ENCODE measurements around the gene TNNT3. TPM values are rescaled to one million over a fixed set of nuclear protein-coding genes. Genes with fewer than 3 reads are reported as not detected.
A peak's percentile ranks its signal among the peaks of the same experiment; 100 is the strongest.

The TNNT3 gene
- total RNA-seq, 2 donors from 2014 or later, result not detected

DNA sequence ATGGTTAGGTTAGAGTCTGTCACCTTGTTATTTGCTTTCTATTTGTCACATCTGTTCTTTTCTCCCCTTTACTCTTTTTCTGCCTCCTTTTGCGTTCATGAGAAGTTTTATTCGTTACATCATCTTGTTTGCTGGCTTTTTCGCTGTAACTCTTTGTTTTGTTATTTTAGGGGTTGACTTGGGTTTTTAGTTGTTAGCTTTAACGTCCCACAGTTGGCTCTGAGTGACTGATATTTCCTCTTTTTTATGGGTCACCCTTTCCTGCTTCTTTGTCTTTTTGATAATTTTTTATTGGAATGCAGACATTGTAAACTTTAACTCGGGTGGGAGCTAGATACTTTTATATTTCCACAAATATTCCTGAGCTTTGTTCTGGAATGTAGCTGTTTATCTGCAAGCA lies 13.3 kb upstream of the TNNT3 start:
- no peaks in the 10 kb centered on the region for H3K9me3 ChIP-seq (ENCODE audit: control insufficient read depth, low read length)
- peak overlapping the region; percentile 14 for H3K27ac Mint-ChIP-seq
- H3K27me3 Mint-ChIP-seq (ENCODE audit: insufficient read depth), result peaks cover 2% of the 10 kb centered on the region

DNA sequence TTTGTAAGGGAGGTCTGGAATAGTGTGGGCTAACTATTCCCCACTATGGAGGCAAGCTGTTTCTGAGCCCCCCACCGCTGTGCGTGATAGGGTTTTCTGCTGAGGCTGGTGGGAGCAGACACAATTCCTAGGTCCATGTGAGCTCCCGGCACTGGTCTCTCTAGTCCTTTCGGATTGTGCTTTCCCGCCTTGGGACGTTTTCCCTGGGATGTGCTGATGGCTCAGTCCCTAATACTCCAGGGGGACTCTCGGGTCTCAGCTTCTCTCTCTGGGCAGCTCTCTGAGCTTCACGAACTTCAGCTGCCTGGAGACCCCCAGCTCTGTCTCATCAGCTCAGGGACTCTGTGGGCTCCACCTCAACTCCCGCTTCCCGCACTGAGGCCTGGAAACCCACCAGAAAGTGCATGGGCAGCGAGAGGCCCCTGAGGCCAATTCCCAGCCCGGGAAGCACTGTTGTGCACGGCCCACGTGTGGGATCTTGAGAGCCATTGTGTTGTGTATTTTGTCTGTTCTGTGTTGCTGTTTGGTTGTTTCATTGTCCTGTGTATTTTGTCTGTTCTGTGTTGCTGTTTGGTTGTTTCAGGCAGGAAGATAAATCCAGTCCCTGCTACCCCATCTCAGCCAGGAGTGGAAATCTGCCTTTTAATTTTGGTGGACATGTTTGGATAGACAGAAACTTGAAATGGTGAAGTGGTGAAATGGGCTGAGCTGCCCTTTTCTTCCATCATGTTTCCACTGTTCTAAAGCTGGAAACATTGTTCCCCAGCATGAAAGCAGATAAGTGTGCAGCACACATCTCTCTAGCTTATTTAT lies 12.7 kb upstream of the TNNT3 start:
- Histone ChIP-seq H3K27ac (ENCODE audit: low read depth, low read length) (no peak overlapping the region), H3K27me3 (ENCODE audit: control insufficient read depth, insufficient read depth, low read length, poor library complexity, severe bottlenecking) (no peaks in the 10 kb centered on the region), H3K36me3 (ENCODE audit: control insufficient read depth, insufficient read depth, low read length) (no peaks in the 10 kb centered on the region), H3K9me3 (ENCODE audit: control insufficient read depth, low read length) (no peaks in the 10 kb centered on the region), H3K4me3 (ENCODE audit: low read length) (no peak overlapping the region), H3K9ac (ENCODE audit: extremely low read depth, low read length, poor library complexity, severe bottlenecking) (no peak overlapping the region), H3K4me1 (ENCODE audit: control insufficient read depth, insufficient read depth, low read length) (no peaks in the 10 kb centered on the region)
- no peak overlapping the region for H3K4me3 Mint-ChIP-seq
- TF ChIP-seq, protein P1, sequence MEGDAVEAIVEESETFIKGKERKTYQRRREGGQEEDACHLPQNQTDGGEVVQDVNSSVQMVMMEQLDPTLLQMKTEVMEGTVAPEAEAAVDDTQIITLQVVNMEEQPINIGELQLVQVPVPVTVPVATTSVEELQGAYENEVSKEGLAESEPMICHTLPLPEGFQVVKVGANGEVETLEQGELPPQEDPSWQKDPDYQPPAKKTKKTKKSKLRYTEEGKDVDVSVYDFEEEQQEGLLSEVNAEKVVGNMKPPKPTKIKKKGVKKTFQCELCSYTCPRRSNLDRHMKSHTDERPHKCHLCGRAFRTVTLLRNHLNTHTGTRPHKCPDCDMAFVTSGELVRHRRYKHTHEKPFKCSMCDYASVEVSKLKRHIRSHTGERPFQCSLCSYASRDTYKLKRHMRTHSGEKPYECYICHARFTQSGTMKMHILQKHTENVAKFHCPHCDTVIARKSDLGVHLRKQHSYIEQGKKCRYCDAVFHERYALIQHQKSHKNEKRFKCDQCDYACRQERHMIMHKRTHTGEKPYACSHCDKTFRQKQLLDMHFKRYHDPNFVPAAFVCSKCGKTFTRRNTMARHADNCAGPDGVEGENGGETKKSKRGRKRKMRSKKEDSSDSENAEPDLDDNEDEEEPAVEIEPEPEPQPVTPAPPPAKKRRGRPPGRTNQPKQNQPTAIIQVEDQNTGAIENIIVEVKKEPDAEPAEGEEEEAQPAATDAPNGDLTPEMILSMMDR (conservative IDR thresholded peaks at IDR 0.05), result no peak
- peaks cover 2% of the 10 kb centered on the region for H3K27me3 Mint-ChIP-seq (ENCODE audit: insufficient read depth)
- H3K9me3 Mint-ChIP-seq, result no peaks in the 10 kb centered on the region
- peaks cover 13% of the 10 kb centered on the region for H3K4me1 Mint-ChIP-seq
- WGBS, 2 experiments (ENCODE audit: insufficient coverage in 1 of 2, insufficient read length in 1 of 2), result 85% methylated on average over 11 to 14 of the region's 14 CpGs
- no peaks in the 10 kb centered on the region for H3K36me3 Mint-ChIP-seq (ENCODE audit: low read depth)
- H3K27ac Mint-ChIP-seq, result peak overlapping the region; percentile 14
- peak; percentile 62 for DNase-seq

More for the DNA sequence above, 13.3 kb upstream of the TNNT3 start:
- no peak overlapping the region for H3K4me3 Mint-ChIP-seq
- Histone ChIP-seq H3K9ac (ENCODE audit: extremely low read depth, low read length, poor library complexity, severe bottlenecking) (no peak overlapping the region), H3K4me3 (ENCODE audit: low read length) (no peak overlapping the region), H3K27me3 (ENCODE audit: control insufficient read depth, insufficient read depth, low read length, poor library complexity, severe bottlenecking) (no peaks in the 10 kb centered on the region), H3K4me1 (ENCODE audit: control insufficient read depth, insufficient read depth, low read length) (no peaks in the 10 kb centered on the region), H3K36me3 (ENCODE audit: control insufficient read depth, insufficient read depth, low read length) (no peaks in the 10 kb centered on the region), H3K27ac (ENCODE audit: low read depth, low read length) (no peak overlapping the region)
- no peak for DNase-seq
- 82% methylated on average over 5 of the region's 5 CpGs; no CpG with 5 or more reads in 1 of the 2 experiments for WGBS, 2 experiments (ENCODE audit: insufficient coverage in 1 of 2, insufficient read length in 1 of 2)
- no peaks in the 10 kb centered on the region for H3K9me3 Mint-ChIP-seq
- H3K36me3 Mint-ChIP-seq (ENCODE audit: low read depth), result no peaks in the 10 kb centered on the region
- H3K4me1 Mint-ChIP-seq, result peaks cover 13% of the 10 kb centered on the region
- TF ChIP-seq, protein P1 (conservative IDR thresholded peaks at IDR 0.05), result no peak

DNA sequence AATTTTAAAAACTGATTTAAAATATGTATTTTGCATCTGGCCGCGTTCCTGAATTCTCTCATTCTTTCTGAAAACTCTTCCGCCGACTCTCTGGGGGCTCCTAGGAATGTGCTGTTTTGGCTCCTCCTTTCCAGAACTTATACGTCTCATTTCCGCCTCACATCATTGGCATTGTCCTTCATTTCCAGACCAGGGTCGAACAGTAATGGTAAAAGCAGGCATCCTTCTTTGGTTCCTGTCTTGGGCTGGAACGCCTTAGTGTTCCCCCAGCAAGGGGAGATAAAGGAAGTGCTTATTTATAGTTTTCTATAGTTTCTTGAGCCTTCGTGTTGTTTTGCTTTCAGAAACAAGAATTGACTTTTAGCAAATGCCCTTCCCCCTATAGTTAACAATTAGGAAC lies 10.9 kb upstream of the TNNT3 start:
- Mint-ChIP-seq H3K27me3 (ENCODE audit: insufficient read depth) (peaks cover 2% of the 10 kb centered on the region), H3K4me3 (no peak overlapping the region), H3K9me3 (no peaks in the 10 kb centered on the region), H3K4me1 (peaks cover 13% of the 10 kb centered on the region), H3K36me3 (ENCODE audit: low read depth) (no peaks in the 10 kb centered on the region), H3K27ac (no peak overlapping the region)
- Histone ChIP-seq H3K36me3 (ENCODE audit: control insufficient read depth, insufficient read depth, low read length) (no peaks in the 10 kb centered on the region), H3K27ac (ENCODE audit: low read depth, low read length) (no peak overlapping the region), H3K9ac (ENCODE audit: extremely low read depth, low read length, poor library complexity, severe bottlenecking) (no peak overlapping the region), H3K27me3 (ENCODE audit: control insufficient read depth, insufficient read depth, low read length, poor library complexity, severe bottlenecking) (no peaks in the 10 kb centered on the region), H3K9me3 (ENCODE audit: control insufficient read depth, low read length) (no peaks in the 10 kb centered on the region), H3K4me3 (ENCODE audit: low read length) (no peak overlapping the region), H3K4me1 (ENCODE audit: control insufficient read depth, insufficient read depth, low read length) (no peaks in the 10 kb centered on the region)
- TF ChIP-seq, protein P1 (conservative IDR thresholded peaks at IDR 0.05), result no peak
- 80 to 84% methylated on average over 4 to 9 of the region's 9 CpGs for WGBS, 2 experiments (ENCODE audit: insufficient coverage in 1 of 2, insufficient read length in 1 of 2)
- no peak for DNase-seq

All from endodermal cell (in vitro differentiated cells).